ENCODE measurements around the gene DCP1A.
"Not testable (repeated sequence)": the region's sequence is repeated elsewhere in the genome, so short reads cannot be mapped to it uniquely, and the experiment has no call there.

The DCP1A gene

GRCh38 chr3:53261712-53262111 lies 85.6 kb downstream of the DCP1A start:
- DNase-seq: no peak

DNA sequence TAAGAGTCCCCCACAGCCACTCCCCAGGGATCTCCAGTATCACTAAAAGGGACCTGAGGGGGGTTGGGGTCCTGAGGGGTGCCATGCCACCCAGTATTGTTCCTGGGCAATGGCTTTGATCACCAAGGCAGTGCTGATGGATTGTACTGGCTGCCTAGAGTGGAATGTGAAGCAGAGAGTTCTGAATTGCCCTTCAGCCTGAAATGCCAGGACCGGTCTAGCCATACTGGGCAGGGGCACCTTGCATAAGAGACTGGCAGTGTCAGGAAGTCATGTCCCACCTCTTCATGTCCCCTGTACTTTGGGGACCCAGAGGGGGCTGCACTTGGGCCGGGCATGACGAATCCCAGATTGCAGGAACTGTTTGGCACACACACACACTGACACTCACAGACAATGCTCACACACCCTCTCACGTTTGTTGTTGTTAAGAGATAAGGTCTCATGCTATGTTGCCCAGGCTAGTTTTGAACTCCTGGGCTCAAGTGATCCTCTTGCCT lies 87.0 kb downstream of the DCP1A start:
- DNase-seq: no peak

DNA sequence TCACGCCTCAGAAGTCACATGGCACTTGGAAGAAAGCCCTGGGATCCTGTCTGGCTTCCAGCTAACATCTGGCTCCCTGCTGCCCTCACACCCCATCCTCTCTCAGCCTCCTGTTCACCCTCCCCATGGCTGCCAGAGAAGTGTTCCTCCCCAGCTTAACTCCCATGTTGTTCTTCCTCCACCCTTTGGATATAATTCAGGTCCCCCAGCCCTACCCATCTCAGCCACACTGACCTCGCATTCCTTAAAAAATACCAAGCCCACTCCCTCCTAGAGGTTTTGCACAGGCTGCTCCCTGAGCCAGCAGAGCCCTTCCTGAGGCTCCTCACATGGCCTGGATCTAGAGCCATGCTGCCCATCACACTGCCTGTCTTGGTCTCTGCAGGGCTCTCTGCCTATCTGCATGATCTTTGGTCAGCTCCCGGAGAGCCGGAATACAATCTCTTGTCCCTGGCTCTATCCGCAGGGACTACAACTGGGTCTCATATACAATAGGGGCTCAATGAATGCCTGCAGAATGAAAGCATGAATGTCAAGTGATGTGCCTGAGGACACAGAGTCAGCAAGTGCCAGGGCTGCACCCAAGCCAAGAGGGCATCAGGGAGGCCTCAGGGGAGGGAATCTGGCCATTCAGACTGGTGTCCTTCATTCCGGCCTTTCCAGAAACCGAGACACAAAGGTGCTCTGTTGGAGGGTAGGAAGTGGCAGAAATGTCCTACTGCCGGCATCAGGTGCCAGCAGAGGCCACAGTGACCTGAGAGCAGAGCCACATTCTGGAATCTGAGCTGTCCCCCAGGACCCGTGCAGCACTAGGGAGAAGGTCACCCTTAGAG lies 87.7 kb downstream of the DCP1A start:
- DNase-seq: no peak

DNA sequence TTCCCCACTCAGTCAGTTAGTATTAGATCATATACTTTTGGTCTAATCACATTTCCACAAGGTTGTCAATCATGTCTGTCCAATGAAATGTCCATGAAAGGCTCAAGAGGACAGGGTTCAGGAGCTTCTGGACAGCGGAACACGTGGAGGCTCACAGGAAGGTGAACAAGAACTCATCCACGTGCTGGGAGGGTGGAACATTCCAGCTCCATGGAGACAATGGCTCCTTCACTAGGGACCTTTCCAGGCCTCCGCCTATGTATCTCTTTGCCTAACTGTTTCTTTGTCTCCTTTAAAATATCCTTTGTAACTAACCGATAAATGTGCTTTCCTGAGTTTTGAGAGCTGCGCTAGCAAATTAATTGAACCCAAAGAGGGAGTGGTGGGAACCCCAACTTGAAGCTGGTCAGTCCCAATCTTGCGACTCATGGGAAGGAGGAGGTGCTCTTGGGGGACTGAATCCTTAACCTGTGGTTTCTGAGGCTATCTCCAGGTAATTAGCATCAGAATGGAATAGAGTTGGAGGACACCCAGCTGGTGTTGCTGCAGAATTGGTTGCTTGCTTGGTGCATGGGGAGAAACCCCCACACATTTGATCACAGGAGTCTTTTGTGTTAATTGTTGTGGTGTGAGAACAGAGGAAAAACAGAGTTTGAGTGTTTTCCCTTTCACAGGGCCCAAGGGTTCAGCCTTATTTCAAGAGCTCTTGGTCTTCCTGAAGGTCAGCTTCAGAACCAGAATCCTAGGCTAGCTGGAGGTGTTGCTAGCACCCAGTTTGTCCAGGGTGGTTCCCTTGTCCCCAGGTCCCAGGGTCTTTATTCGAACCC lies 88.5 kb downstream of the DCP1A start:
- no peak for DNase-seq

GRCh38 chr3:53257465-53257864 lies 89.9 kb downstream of the DCP1A start:
- DNase-seq: no peak

DNA sequence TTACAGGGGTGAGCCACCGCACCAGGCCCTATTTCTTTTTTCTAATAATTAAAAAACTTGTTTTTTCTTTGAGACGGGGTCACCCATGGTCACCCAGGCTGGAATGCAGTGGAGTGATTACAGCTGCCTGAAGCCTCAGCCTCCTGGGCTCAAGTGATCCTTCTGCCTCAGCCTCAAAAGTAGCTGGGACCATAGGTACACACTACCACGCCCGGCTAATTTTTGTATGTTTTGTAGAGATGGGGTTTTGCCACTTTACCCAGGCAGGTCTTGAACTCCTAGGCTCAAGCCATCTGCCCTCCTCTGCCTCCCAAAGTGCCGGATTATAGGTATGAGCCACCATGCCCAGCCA lies 90.7 kb downstream of the DCP1A start:
- DNase-seq: no peak

GRCh38 chr3:53255775-53256703 lies 91.3 kb downstream of the DCP1A start, which contains the start of gene TKT:
Gene TKT (minus strand): TSS chr3:53256022. CDS start chr3:53255942, 80 bp downstream.
- peak; percentile 42 for DNase-seq

- no peak for DNase-seq
These were observed 91.9 kb downstream of the DCP1A start for GRCh38 chr3:53255423-53255774.

- no peak for DNase-seq
These were observed 92.6 kb downstream of the DCP1A start for GRCh38 chr3:53254509-53255422.

GRCh38 chr3:53253707-53254508 lies 93.4 kb downstream of the DCP1A start:
- no peak for DNase-seq

DNA sequence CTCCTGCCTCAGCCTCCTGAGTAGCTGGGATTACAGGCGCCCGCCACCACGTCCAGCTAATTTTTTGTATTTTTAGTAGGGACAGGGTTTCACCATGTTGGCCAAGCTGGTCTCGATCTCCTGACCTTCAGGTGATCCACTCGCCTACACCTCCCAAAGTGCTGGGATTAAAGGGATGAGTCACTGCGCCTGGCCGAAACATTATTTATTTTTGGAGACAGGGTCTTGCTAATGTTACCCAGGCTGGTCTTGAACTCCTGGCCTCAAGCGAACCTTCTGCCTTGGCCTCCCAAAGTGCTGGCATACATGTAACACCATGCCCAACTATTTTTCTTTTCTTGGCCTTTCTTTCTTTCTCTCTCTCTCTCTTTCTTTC lies 94.4 kb downstream of the DCP1A start:
- not testable (repeated sequence) for DNase-seq

DNA sequence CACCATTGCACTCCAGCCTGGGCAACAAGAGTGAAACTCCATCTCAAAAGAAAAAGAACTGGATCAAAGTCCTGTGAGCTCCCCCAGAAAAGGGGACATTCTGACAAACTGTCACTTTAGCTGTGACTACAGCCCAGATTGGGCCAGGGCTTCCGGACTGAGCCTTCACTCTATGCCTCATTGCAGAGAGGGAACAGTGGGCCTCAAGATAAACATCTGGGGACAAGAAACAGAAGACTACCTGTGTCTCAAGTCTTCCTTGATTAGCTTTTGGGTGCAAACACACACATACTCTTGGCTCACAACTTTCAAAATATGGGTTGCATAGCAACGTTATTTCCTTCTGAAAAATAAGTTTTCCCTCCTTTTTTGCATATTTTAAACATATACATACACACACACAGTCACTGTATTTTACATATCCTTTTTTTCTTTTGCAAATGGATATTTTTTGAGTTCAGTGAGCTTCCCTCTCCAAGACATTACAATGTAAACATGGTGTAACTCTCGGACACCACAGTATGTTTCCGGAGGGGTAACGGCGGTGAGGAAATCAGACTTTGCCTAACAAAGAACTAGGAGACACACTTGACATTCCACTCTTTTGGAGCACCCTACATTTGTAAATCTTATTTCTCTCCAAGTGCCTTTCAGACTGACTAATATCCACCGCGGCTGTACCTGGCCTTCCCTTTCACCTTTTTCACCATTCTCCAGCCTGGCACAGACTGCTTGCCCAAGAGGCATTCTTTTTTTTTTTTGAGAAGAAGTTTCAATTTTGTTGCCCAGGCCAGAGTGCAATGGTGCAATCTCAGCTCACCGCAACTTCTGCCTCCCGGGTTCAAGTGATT lies 95.0 kb downstream of the DCP1A start:
- DNase-seq: no peak

- no peak for DNase-seq
These were observed 96.3 kb downstream of the DCP1A start for GRCh38 chr3:53250881-53251605.

DNA sequence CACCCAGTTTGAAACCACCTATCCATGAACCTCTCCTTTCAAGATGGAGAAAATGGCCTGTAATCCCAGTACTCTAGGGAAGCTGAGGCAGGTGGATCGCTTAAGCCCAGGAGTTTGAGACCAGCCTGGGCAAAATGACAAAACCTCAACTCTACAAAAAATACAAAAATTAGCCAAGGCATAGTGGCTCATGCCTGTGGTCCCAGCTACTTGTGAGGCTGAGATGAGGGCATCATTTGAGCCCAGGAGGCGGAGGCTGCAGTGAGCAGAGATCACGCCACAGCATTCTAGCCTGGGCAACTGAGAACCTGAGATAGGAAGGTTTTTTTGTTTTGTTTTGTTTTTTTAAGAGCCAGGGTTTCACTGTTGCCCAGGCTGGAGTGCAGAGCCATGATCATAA lies 96.9 kb downstream of the DCP1A start:
- no peak for DNase-seq

GRCh38 chr3:53248161-53248560 lies 99.2 kb downstream of the DCP1A start:
- no peak for DNase-seq

- DNase-seq: no peak
These were observed 99.7 kb downstream of the DCP1A start for GRCh38 chr3:53247619-53248018.

GRCh38 chr3:53244271-53244670 lies 103.1 kb downstream of the DCP1A start:
- no peak for DNase-seq

- no peak for DNase-seq
These were observed 103.6 kb downstream of the DCP1A start for GRCh38 chr3:53243785-53244184.

GRCh38 chr3:53243165-53243564 lies 104.2 kb downstream of the DCP1A start:
- no peak for DNase-seq
